ENCODE measurements around the gene IKZF1. TPM values are rescaled to one million over a fixed set of nuclear protein-coding genes. Genes with fewer than 3 reads are reported as not detected.

The IKZF1 gene
- total and polyA plus RNA-seq, 2 of the 13 experiments (the other 11 are each of a cell fraction or from before 2014, with no cell fraction given): not detected

- Histone ChIP-seq H3K36me3 (replicated peaks in 1 of 2; ENCODE audit: control insufficient read depth in 1 of 2, insufficient read depth in 2 of 2, low read length in 2 of 2) (no peaks in the 10 kb centered on the region), H3K4me3 (replicated peaks in 1 of 3; ENCODE audit: insufficient read depth in 1 of 3, low read depth in 2 of 3, low read length in 3 of 3) (no peak overlapping the region), H3K4me2 (ENCODE audit: low read depth, low read length) (no peak overlapping the region), H3K79me2 (ENCODE audit: insufficient read depth, low read length) (no peaks in the 10 kb centered on the region), H3K27me3 (ENCODE audit: control insufficient read depth in 1 of 2, insufficient read depth in 2 of 2, low read length in 2 of 2) (0 out of 5 replicates have a peak, but pooled peaks cover 0 to 2% of the 10 kb centered on the region in 2 experiments), H3K9me3 (ENCODE audit: low read length) (peaks cover 18% of the 10 kb centered on the region), H3K4me1 (ENCODE audit: insufficient read depth, low read length) (no peaks in the 10 kb centered on the region), H2AFZ (ENCODE audit: low read length) (no peak overlapping the region), H4K20me1 (ENCODE audit: insufficient read depth, low read length) (no peaks in the 10 kb centered on the region), H3K27ac (ENCODE audit: extremely low read length, insufficient read depth, low read length) (no peak overlapping the region), H3K9ac (ENCODE audit: insufficient read depth, low read depth, low read length) (no peak overlapping the region)
- in situ Hi-C loops (cut with HindIII; ENCODE audit: extremely low pct_ligation_motif_present, low pct_unique_long_range_greater_than_20kb) (no loop called here), intact Hi-C loops (cut with micrococcal nuclease; ENCODE audit: unreplicated experiment) (no loop called here)
- WGBS (ENCODE audit: low lambda C conversion rate): 24% methylated on average over 5 of the region's 5 CpGs
- no peak for FAIRE-seq
- BruUV-seq (replicated peaks): no TSS peak
- CTCF ChIA-PET (ENCODE audit: low intra/inter-chr PET ratio, low total read pairs): no interaction called here
- no peak for DNase-seq (ENCODE audit: low spot score)
- ATAC-seq: no peak
- POLR2A ChIA-PET: no interaction called here
- TF ChIP-seq EHMT2 (IDR thresholded peaks at IDR 0.05; ENCODE audit: borderline replicate concordance, low read depth, low read length) (no peak), SRY (CRISPR knock-in tag; IDR thresholded peaks at IDR 0.05) (no peak), FOXK2 (IDR thresholded peaks at IDR 0.05) (no peak), MBNL3 (CRISPR knock-in tag; conservative IDR thresholded peaks at IDR 0.05) (no peak), SNAPC4 (CRISPR knock-in tag; IDR thresholded peaks at IDR 0.05) (no peak), ZNF101 (CRISPR knock-in tag; IDR thresholded peaks at IDR 0.05; ENCODE audit: borderline replicate concordance, low read depth) (no peak), ARID3A (IDR thresholded peaks at IDR 0.05; ENCODE audit: low read depth, low read length) (no peak), PBX2 (CRISPR knock-in tag; IDR thresholded peaks at IDR 0.05) (no peak), ASH2L (IDR thresholded peaks at IDR 0.05; ENCODE audit: insufficient read length, low read depth, low read length) (no peak), ZMYM2 (CRISPR knock-in tag; IDR thresholded peaks at IDR 0.05) (no peak), SNAPC2 (CRISPR knock-in tag; IDR thresholded peaks at IDR 0.05) (no peak), CTCF (CRISPR knock-in tag; IDR thresholded peaks at IDR 0.05) (no peak)
- TF ChIP-seq, protein P1, sequence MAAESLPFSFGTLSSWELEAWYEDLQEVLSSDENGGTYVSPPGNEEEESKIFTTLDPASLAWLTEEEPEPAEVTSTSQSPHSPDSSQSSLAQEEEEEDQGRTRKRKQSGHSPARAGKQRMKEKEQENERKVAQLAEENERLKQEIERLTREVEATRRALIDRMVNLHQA (CRISPR knock-in tag; IDR thresholded peaks at IDR 0.05): no peak
- TF ChIP-seq, protein P2, sequence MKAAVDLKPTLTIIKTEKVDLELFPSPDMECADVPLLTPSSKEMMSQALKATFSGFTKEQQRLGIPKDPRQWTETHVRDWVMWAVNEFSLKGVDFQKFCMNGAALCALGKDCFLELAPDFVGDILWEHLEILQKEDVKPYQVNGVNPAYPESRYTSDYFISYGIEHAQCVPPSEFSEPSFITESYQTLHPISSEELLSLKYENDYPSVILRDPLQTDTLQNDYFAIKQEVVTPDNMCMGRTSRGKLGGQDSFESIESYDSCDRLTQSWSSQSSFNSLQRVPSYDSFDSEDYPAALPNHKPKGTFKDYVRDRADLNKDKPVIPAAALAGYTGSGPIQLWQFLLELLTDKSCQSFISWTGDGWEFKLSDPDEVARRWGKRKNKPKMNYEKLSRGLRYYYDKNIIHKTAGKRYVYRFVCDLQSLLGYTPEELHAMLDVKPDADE (CRISPR knock-in tag; IDR thresholded peaks at IDR 0.05): no peak
Observed at GRCh38 chr7:50371551-50372021, 67.1 kb downstream of the IKZF1 start.
